ENCODE results near the gene ZNF503.

ZNF503 gene

DNA sequence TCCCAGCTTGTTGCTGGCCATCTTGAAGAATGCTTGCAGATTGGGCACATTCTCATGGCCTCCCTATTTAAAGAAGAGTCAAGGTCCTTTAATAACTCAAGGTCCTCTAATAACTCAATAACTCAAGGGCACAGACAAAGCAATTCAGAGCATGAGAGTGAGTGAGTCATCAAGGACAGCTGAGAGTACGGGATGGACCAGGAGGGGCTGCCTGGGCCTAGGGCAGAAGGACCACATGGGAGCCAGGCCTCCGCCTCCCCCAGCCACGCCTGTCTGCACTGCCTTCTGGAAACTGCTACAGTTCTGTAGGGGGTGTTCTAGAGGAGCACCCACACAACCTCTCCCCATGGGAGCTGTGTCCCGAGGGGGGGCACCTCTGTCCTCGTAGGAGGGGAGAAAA, 48.9 kb downstream of the ZNF503 start:
- no peak for DNase-seq (ENCODE audit: low spot score)

- DNase-seq (ENCODE audit: low spot score), result no peak
Observed at GRCh38 chr10:75351637-75352036, 49.9 kb downstream of the ZNF503 start.

DNA sequence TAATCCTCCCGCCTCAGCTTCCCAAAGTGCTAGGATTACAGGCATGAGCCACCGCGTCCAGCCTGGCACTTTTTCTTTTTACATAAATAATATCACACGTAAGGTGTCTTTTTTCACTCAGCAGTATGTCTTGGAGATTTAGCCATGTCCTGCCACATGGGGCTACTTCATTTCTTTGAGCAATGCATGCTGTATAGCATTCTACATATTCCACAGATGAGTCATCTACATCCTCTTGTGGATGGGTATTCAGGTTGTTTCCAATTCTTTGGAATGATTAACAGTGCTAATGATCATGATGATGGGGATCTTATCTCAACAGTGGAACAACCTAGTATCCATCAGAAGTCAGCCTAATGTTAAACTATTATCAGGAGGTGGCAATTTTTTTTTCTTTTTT, 50.8 kb downstream of the ZNF503 start:
- no peak for DNase-seq (ENCODE audit: low spot score)
